Osteoblast (primary cell): ENCODE measurements around the gene CACNB2. TPM values are rescaled to one million over a fixed set of nuclear protein-coding genes. Genes with fewer than 3 reads are reported as not detected.
"Not testable (repeated sequence)": the region's sequence is repeated elsewhere in the genome, so short reads cannot be mapped to it uniquely, and the experiment has no call there.

Experiments
- DNase-seq: peaks from one replicate; pipeline ENCODE4 v3.0.0; 2011; ENCODE audit warnings: low spot score, mixed read lengths; ENCODE audit not compliant: insufficient read length; ENCODE audit errors: missing footprints
- H2AFZ ChIP-seq: 2 replicates; pipeline ENCODE4 v1.6.0; 2011; ENCODE audit warnings: mild to moderate bottlenecking, low read length
- H3K27ac ChIP-seq: 2 replicates; pipeline ENCODE4 v1.5.1; 2011; ENCODE audit warnings: mild to moderate bottlenecking, low read depth, low read length, moderate library complexity
- H3K27me3 ChIP-seq: 2 replicates; pipeline ENCODE4 v1.6.0; 2012; ENCODE audit warnings: mild to moderate bottlenecking, control low read depth, inconsistent platforms, low read length, moderate library complexity; ENCODE audit not compliant: insufficient read depth
- H3K36me3 ChIP-seq: 2 replicates; pipeline ENCODE4 v1.5.1; 2011; ENCODE audit warnings: mild to moderate bottlenecking, low read length, control low read depth, moderate library complexity; ENCODE audit not compliant: insufficient read depth
- H3K4me1 ChIP-seq: 2 replicates; pipeline ENCODE4 v1.5.1; 2011; ENCODE audit warnings: mild to moderate bottlenecking, low read length, control low read depth, moderate library complexity; ENCODE audit not compliant: insufficient read depth
- H3K4me2 ChIP-seq: 2 replicates; pipeline ENCODE4 v1.6.0; 2011; ENCODE audit warnings: mild to moderate bottlenecking, low read length; ENCODE audit not compliant: insufficient read depth
- H3K4me3 ChIP-seq: fragments of 200-600 bp; sonication (generic); 3 replicates; pipeline ENCODE4 v1.5.1; 2012; ENCODE audit warnings: mild to moderate bottlenecking, low read length, inconsistent platforms; ENCODE audit not compliant: insufficient read depth
- H3K79me2 ChIP-seq: 2 replicates; pipeline ENCODE4 v1.6.0; 2012; ENCODE audit warnings: mild to moderate bottlenecking, low read length, control low read depth, inconsistent platforms; ENCODE audit not compliant: insufficient read depth
- H3K9me3 ChIP-seq: 2 replicates; pipeline ENCODE4 v1.5.1; 2011; ENCODE audit warnings: low read depth, low read length, control low read depth
- H4K20me1 ChIP-seq: 2 replicates; pipeline ENCODE4 v1.6.0; 2012; ENCODE audit warnings: mild to moderate bottlenecking, low read length, control low read depth; ENCODE audit not compliant: insufficient read depth
- CTCF ChIP-seq: IDR thresholded peaks from 2 replicates; pipeline ENCODE4 v1.5.1; 2011; ENCODE audit warnings: mild to moderate bottlenecking, low read depth, low read length, moderate library complexity; ENCODE audit errors: extremely low read depth
- total RNA-seq: library from RNA; depleted of rRNA; stranded (reverse); fragments of >200 nt; gene quantifications from 2 replicates; pipeline ENCODE4 v1.2.3, GENCODE V29; 2012

CACNB2 gene
- total RNA-seq, 1 donor = under 0.01 TPM

DNA sequence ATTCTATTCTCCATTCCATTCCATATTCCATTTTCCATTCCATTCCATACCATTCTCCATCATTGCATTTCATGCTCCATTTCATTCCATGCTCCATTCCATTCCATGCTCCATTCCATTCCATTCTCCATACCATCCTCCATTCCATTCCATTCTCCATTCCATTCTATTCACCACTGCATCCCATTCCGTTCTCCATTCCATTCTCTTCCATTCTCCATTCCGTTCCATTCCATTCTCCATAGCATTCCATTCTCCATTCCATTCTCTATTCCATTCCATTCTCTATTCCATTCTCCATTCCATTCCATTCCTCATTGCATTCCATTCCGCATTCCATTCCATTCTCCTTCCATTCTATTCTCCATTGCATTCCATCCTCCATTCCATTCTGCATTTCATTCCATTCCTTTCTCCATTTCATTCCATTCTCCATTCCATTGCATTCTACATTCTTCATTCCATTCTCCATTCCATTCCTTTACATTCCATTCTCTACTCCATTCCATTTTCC lies 427.2 kb downstream of the CACNB2 start:
- Histone ChIP-seq H3K9me3 (peaks cover 2% of the 10 kb centered on the region), H4K20me1 (no peaks in the 10 kb centered on the region), H3K36me3 (no peaks in the 10 kb centered on the region), H3K79me2 (no peaks in the 10 kb centered on the region), H3K4me1 (no peaks in the 10 kb centered on the region), H3K4me3 (no peak overlapping the region), H3K27ac (no peak overlapping the region), H3K27me3 (no peaks in the 10 kb centered on the region), H2AFZ (no peak overlapping the region), H3K4me2 (no peak overlapping the region)
- TF ChIP-seq CTCF = no peak
- DNase-seq = no peak

- DNase-seq, H2AFZ ChIP-seq, H3K4me1 ChIP-seq, H4K20me1 ChIP-seq, H3K79me2 ChIP-seq, H3K9me3 ChIP-seq, H3K36me3 ChIP-seq, H3K27ac ChIP-seq, H3K4me3 ChIP-seq, H3K4me2 ChIP-seq, H3K27me3 ChIP-seq: not testable (repeated sequence)
These were observed 430.2 kb downstream of the CACNB2 start for GRCh38 chr10:18570386-18570785.

DNA sequence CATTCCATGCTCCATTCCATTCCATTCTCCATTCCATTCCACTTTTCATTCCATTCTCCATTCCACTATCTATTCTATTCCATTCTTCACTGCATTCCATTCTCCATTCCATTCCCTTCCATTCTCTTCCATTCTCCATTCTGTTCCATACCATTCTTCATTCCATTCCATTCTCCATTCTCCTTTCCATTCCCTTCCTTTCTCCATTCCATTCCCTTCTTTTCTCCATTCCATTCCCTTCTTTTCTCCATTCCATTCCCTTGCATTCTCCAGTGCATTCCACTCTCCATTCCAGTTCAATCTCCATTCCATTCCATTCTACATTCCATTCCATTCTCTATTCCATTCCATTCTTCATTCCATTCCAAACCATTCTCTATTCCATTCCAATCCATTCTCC lies 430.9 kb downstream of the CACNB2 start:
- DNase-seq = no peak
- Histone ChIP-seq H3K4me2 (no peak overlapping the region), H3K4me1 (no peaks in the 10 kb centered on the region), H3K36me3 (no peaks in the 10 kb centered on the region), H3K79me2 (no peaks in the 10 kb centered on the region), H3K9me3 (peaks cover 2% of the 10 kb centered on the region), H3K27me3 (no peaks in the 10 kb centered on the region), H4K20me1 (no peaks in the 10 kb centered on the region), H3K27ac (no peak overlapping the region), H3K4me3 (no peak overlapping the region), H2AFZ (no peak overlapping the region)
- no peak for TF ChIP-seq CTCF

DNA sequence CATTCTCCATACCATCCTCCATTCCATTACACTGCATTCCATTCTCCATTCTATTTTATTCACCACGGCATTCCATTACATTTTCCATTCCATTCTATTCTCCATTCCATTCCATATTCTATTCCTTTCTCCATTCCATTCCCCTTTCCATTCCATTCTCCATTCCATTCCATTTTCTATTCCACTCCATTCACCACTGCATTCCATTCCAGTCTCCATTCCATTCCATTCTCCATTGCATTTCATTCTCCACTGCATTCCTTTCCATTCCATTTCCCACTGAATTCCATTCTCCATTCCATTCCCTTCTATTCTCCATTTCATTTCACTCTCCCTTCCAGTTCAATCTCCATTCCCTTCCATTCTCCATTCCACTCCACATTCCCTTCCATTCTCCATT lies 431.6 kb downstream of the CACNB2 start:
- Histone ChIP-seq H3K27ac (no peak overlapping the region), H3K4me2 (no peak overlapping the region), H3K79me2 (no peaks in the 10 kb centered on the region), H4K20me1 (no peaks in the 10 kb centered on the region), H3K4me3 (no peak overlapping the region), H3K9me3 (peaks cover 2% of the 10 kb centered on the region), H3K36me3 (no peaks in the 10 kb centered on the region), H2AFZ (no peak overlapping the region), H3K27me3 (no peaks in the 10 kb centered on the region), H3K4me1 (no peaks in the 10 kb centered on the region)
- no peak for DNase-seq
- no peak for TF ChIP-seq CTCF
